Activated naive CD4-positive, alpha-beta T cell treated with anti-CD3 and anti-CD28 coated beads, Interleukin-2, amount 50 U/mL, for 16 hours (primary cell): ENCODE measurements around the gene SYNE1.
"Not testable (repeated sequence)": the region's sequence is repeated elsewhere in the genome, so short reads cannot be mapped to it uniquely, and the experiment has no call there.

Experiments
- DNase-seq: peaks from one replicate; pipeline ENCODE4 v3.0.0-alpha.2; 2020

The SYNE1 gene

GRCh38 chr6:152625213-152625612 is 11.9 kb downstream of the SYNE1 start:
- DNase-seq = no peak

GRCh38 chr6:152614776-152615175 is 22.4 kb downstream of the SYNE1 start:
- DNase-seq = not testable (repeated sequence)

- DNase-seq = no peak
Measured at GRCh38 chr6:152609125-152609670, 28.0 kb downstream of the SYNE1 start.

- DNase-seq = no peak
Measured at GRCh38 chr6:152605941-152606340, 31.2 kb downstream of the SYNE1 start.

GRCh38 chr6:152605342-152605741 is 31.8 kb downstream of the SYNE1 start:
- no peak for DNase-seq

GRCh38 chr6:152603911-152604310 is 33.3 kb downstream of the SYNE1 start:
- no peak for DNase-seq

GRCh38 chr6:152600022-152600421 is 37.1 kb downstream of the SYNE1 start:
- no peak for DNase-seq

DNA sequence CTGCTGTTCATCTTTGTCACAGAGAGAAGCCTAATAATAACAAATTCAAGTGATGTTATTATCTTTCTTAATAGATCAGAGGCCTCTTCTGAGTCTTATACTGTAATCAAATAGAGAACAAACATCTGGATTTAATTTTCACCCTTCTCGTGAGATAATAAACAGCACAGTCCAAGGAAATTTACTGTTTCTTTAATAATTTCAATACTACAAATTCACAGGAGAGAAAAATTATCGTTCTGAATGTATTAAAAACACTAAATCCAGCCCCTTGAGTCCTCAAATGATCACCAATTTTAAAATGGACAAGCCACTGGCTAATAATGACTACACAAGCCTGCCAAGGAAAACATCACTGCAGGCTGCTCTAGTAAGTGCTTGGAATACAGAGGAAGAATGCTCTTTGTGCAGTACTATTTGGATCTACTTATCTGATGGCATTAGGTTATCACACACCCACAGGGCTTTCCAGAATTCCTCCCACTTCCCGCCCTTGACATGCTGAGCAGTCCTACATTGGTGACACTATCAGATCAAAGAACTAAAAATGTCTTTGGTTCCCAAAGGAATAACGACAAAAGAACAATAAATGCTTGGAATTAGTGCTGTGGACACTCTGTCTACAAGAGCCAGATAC is 38.1 kb downstream of the SYNE1 start:
- DNase-seq = no peak

DNA sequence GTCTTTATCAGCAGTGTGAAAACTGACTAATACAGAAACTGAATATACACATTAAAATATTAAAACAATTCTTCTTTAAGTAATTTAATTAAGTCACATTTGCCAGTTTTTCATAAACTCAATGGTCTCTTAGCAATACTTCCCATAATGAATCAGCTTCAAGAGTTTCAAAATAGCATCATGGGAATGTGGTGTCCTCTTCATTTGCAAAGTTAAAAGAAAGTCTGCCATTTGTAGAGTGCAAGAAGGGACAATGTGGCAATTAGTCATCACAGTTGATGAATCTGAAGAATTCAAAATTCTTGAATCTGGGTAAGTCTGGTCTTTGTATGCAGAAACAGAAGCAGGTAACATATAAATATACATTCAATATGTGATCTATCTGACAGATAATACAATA is 38.7 kb downstream of the SYNE1 start:
- no peak for DNase-seq

DNA sequence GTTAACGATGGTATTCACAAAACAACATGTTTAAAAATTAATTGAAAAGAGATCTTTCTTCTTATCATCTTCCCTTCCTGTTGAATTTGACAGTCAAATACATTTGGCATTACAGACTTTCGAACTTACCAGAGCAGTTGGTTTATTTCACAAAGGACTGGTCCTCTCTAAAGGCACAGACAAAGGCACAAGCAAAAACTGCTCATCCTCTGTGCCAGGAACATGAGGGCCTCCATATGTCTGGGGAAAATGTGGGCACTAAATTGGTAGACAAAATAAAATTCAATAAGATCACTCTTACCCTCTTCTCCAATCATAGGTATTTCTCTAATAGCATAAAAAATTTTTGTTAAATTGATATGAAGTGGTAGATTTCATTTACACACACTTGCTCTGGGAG is 40.4 kb downstream of the SYNE1 start:
- no peak for DNase-seq

GRCh38 chr6:152595499-152595898 is 41.7 kb downstream of the SYNE1 start:
- no peak for DNase-seq

DNA sequence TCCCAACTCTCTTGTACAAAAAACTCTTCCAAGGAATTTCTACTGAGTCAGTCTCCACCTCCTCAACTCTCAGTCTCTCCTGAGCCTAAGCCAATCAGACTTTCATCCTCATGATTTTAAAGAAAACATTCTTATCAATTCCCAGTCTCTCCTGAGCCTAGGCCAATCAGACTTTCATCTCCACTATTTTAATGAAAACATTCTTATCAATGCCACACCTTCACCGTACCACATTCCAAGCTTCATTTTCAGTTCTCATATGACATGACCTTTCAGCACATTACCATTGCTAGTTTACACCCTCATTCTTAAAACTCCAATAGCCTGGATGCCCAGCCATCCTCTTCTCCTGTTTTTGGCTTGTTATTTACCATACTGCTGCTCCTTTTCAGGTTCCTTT is 42.5 kb downstream of the SYNE1 start:
- no peak for DNase-seq

GRCh38 chr6:152588456-152588855 is 48.7 kb downstream of the SYNE1 start:
- DNase-seq = no peak

- DNase-seq = no peak
Measured at GRCh38 chr6:152587473-152587872, 49.7 kb downstream of the SYNE1 start.

DNA sequence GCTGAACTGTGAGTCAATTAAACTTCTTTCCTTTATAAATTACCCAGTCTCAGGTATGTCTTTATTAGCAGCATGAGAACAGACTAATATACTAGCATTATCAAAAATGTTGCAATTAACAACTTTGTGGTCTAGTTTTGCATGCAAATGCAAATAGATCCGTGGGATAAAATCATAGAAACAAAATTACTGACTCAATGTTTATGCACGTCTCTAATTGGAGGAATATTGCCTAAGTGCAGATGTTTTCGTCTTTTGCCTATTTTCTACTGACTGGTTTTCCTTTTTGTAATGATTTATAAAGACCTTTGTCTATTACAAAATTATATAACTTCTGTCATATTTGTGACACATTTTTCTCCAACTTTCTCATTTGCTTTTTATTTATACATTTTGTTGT is 51.9 kb downstream of the SYNE1 start:
- no peak for DNase-seq

- no peak for DNase-seq
Measured at GRCh38 chr6:152583888-152584287, 53.3 kb downstream of the SYNE1 start.

DNA sequence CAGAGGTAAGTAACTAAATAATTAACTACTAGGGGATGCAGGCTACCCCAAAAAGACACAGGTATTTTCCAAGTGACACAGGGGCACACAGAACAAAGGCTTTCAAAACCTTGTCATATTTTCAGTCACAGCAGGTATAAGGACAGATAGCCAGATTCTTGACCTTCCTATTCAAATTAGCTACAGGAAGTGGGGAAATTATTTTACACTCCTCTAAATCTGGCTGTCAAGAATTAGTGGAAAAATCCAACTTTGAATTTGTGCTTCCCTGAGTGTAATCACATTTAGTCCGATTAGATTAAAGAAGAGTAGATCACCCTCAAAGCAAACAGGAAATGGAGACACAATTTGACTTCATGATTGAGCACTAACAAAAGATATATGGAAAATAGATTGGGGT is 60.6 kb downstream of the SYNE1 start:
- DNase-seq = no peak

GRCh38 chr6:152575621-152576150 is 61.5 kb downstream of the SYNE1 start:
- DNase-seq = no peak

GRCh38 chr6:152575161-152575560 is 62.0 kb downstream of the SYNE1 start:
- no peak for DNase-seq

DNA sequence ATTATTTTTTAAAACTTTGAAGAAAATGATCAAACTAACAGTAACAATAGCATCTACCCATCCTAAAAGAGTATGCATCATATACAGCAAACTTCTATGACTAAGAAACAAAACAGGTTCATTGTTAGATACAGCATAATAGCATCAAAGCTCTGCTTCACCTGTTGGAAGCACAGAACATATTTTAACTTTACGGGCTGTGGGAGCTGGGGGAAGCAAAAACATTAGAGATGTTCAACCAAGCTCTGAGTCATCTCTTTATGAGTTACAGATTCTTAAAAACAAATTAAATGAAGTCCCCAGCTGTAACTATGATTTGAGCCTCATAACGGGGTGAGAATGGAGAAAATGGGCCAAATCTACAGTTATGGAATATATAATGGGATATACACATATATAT is 63.4 kb downstream of the SYNE1 start:
- DNase-seq = no peak

GRCh38 chr6:152572338-152573088 is 64.6 kb downstream of the SYNE1 start:
- no peak for DNase-seq

GRCh38 chr6:152571943-152572337 is 65.2 kb downstream of the SYNE1 start:
- no peak for DNase-seq

GRCh38 chr6:152571089-152571488 is 66.1 kb downstream of the SYNE1 start:
- no peak for DNase-seq
